OCI-LY3 (cell line): Measurements from ENCODE around the gene PMFBP1.

Experiments
- CTCF ChIP-seq: fragments of 200-600, 300-600 bp; sonication (generic); IDR thresholded peaks from 2 replicates; pipeline ENCODE4 v1.5.1; 2014; ENCODE audit warnings: antibody characterized with exemption, low read length, low read depth
- EZH2phosphoT487 ChIP-seq: fragments of 200-600 bp; shearing (Covaris generic); IDR thresholded peaks from 2 replicates; pipeline ENCODE4 v1.6.1; 2018; ENCODE audit warnings: antibody characterized with exemption, mixed run types, low read depth

DNA sequence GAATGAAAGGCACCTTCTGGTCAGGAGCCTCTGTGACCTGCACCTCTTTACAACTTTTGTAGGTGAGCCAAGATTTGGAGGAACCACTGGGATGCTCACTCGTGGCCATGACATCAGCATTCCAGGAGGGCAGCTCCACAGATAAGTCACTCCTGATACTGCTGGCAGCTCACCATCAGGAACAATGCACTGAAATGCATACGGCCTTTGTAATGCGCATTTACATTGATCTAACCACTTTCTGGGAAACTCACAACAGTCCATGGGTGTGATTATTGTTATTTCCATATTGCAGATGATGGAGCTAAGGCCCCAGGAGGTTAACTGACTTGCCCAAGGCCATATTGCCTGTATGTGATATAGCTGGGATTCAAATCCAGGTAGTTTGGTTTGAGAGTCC lies 34.3 kb upstream of the PMFBP1 start:
- no peak for TF ChIP-seq CTCF
- no peak for TF ChIP-seq EZH2phosphoT487
